HG03045 (cell line): Measurements from ENCODE around the gene LYPD4.
"Not testable (repeated sequence)": the region's sequence is repeated elsewhere in the genome, so short reads cannot be mapped to it uniquely, and the experiment has no call there.

Experiments used
- ATAC-seq: cut with Tn5 transposase; IDR thresholded peaks from one replicate; pipeline ENCODE4 v1.9.1; 2021; ENCODE audit warnings: mild to moderate bottlenecking, moderate library complexity; ENCODE audit not compliant: unreplicated experiment

LYPD4 gene

DNA sequence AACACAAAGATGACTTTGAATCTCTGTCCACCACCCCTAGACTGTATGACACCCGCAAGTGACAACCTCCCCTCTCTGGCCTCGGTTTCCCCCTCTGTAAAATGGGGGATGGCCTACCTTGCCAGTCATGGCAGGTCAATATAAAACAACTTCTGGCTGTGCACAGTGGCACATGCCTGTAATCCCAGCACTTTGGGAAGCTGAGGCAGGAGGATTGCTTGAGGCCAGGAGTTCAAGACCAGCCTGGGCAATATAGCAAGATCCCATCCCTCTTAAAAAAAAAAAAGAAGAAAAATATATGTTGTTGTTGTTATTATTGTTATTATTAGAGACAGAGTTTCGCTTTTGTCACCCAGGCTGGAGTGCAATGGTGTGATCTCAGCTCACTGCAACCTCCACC lies 31.5 kb upstream of the LYPD4 start:
- ATAC-seq: not testable (repeated sequence)

DNA sequence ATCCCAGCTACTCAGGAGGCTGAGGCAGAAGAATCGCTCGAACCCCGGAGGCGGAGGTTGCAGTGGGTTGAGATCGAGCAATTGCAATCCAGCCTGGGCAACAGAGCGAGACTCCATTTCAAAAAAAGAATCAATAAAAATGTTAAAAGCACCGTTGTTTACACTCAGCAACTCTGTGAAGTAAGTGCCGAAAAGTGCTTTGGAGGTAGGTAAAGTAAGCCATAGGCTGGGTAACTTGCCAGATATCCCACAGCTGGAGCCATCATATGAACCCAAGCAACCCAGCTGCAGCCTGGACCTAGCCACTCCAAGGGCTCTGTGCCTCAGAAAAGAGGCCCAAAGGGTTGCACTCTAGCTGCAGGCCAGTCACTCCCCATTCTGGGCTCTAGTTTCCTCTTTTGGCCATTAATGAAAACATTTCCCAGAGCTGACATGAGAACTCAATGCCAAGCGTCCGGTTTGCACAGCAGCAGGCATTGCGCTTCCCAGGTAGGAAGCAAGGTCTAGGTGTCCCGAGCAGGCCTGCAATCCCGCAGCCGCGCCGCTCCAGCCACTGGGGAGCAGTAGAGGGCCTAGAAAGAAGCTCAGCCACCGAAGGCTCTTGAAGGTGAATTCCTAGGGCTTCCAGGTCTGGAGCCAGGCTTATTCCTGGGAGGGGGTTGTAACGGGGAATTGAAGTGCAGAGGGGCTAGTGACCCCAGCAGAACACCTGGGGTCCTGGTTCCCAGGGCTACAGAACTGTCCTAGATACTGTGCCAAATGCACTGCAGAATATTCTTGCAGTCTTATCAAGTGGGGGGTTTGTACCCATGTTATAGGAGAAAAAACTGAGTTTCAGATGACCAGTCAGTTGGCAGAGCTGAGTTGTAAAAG lies 28.5 kb upstream of the LYPD4 start:
- no peak for ATAC-seq

DNA sequence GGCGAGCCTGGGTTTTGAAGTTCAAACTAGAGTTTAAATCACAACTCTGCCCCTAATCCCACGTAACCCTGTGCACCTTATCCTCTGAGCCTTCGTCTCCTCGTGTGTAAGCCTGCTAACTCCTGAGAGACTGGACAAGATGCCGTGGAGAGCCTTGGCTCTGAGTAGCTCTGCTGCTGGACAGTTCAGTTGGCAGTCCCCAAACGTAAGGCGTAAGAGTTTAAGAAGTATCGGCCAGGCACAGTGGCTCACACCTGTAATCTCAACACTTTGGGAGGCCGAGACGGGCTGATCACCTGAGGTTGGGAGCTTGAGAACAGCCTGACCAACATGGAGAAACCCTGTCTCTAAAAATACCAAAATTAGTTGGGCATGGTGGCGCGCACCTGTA lies 27.9 kb upstream of the LYPD4 start:
- no peak for ATAC-seq

DNA sequence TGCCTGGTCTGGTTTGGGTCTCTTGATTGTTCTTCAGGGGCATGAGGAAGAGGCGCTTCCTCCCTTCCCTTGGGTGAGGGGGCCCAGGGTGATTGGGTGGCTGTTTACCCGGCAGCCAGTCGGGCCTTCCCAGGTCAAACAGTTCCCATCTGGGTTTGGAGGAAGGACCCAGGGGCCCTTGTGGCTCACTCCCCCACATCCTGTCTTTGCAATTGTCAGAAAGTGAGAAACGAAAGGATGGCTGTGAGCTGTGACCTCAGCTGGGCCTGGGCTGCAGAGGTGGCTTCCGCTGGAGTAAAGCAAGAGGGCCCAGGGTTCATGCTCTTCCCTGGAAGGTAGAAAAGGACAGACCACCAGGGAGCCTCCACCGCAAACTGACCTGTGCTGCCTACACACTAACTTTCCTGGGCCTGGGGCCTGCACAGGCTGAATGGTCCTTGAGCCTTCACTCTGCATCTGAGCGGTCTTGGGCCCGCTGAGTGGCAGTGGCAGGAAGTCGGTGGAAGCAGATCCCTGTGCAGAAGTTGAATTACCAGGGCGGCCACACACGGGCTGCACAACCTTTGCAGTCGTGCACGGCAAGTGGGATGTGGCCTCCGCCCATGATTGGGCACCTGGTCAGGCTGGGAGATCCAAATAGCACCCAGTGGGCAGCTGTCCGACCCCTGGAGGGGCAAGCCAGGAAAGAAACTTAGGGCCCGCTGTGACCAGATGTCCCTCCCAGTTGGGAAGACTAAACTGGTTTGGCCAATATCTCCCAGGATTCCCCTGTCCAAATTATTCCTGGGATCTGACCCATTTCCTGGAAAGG lies 27.3 kb upstream of the LYPD4 start:
- peak; percentile 56 for ATAC-seq

- no peak for ATAC-seq
Observed at GRCh38 chr19:41870401-41870873, 26.0 kb upstream of the LYPD4 start.

DNA sequence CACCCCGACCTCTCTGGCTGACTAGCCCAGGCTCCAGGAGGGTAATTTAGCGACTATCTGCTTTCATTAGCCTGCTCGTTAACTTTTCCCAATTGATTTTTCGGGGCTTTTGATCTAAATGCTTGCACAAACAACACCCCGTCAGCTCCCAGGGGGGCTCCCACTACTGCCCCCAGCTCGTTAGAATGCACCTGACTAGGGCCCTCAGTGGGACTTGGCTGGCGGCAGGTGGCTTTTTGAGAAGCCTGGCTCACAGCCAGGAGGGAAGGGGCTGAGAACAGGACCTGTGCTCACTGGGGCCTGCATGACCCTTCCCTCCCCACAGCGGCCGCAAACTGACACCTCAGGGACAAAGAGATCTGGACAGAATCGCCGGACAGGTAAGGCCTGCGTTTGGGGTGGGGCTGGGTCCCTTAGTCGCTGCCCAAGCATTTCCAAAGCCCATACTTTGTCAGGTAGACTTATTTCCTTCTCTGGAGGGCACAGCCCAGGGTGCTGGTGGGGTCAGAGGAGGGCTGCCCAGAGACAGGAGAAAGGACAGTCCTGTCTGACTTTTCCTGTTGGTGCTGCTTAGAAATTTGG lies 25.0 kb upstream of the LYPD4 start:
- ATAC-seq: no peak

- no peak for ATAC-seq
Observed at GRCh38 chr19:41868989-41869300, 24.5 kb upstream of the LYPD4 start.

GRCh38 chr19:41868120-41868988 lies 23.9 kb upstream of the LYPD4 start:
- no peak for ATAC-seq

DNA sequence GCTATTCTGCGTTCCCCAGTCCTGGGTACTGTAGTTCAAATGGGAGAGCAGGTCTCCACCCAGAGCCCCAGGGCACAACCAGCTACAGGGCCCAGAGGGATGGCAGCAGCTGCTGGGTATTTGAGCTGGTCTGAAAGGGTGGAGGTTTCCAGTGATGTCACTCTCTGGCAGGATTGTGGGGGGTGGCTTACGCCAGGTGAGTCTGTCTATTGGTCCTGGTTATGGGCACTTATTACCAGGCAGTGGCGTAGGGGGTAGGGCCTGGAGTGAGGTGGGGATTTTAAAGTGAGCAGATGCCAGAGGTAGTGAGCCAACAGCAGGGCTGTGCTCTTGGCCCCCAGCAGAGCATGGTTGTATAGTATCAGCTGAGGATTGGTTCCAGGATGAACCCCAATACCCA lies 21.8 kb upstream of the LYPD4 start:
- ATAC-seq: no peak

DNA sequence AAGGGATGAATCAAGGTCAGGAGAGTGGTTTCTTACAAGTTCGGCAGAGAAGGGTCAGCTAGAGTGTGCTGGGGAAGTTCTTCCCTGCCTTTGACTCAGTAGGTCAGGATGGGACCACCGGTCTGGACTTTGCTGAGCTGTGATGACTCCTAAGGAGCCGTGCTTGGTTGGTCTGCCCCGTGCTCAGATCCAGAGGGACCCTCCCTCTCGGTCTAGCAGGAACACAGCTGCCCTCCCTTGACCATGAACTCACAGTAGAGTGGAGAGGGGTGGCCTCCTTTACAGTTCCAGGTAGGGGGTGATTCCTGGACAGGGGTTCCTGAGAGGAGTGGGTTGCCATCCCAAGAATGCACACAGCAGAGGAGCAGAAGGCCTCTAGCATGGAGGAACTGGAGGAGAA lies 19.9 kb upstream of the LYPD4 start:
- no peak for ATAC-seq

DNA sequence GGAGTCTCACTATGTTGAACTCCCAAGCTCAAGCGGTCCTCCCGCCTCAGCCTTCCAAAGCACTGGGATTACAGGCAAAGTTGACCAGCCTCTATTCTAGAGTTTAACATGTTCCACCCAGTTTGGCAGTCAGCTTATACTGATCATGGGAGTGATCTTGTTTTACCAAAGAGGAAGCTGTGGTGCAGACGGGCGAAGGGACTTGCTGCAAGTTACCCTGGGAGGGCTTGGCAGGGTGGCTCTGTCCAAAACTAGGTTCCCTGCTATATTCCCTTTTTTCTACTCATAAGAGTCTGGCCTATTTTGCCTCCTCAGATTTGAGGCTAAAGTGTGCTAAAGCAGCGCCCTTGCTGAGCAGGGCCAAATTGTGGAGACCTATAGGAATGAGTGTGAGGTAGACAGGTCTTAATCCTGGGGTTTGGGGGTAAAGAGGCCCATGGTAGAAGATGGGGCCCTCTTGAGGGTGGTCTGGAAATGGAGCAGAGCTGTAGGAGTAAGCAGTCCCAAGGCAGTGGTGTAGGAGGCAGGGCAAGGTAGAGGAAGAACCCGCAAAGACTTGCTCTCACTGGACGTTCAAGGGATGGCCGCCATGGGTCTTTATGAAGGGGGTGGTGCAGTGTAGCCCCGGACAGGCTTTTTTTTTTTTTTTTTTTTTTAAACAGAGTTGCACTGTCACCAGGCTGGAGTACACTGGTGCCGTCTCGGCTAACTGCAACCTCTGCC lies 18.9 kb upstream of the LYPD4 start:
- ATAC-seq: no peak

GRCh38 chr19:41862445-41862986 lies 18.0 kb upstream of the LYPD4 start:
- no peak for ATAC-seq

DNA sequence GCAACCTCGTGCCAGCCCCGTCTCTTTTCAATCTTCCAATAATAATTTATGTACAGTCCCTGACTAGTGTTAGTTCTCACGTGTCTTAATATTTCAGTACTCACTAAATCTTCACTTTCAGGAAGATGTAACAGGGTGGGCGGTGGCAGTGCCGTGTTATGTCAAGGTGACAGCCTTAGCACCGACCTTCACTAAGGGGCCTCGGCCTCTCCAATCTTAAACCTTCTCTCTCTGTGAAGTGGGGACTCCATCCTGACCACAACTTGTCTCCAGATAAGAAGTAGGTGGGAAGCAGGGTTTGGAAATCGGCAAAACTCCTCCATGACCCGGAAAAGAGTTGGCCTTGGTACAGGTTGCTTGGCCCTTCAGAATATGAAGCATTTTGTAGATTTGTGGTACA lies 17.4 kb upstream of the LYPD4 start:
- ATAC-seq: no peak

DNA sequence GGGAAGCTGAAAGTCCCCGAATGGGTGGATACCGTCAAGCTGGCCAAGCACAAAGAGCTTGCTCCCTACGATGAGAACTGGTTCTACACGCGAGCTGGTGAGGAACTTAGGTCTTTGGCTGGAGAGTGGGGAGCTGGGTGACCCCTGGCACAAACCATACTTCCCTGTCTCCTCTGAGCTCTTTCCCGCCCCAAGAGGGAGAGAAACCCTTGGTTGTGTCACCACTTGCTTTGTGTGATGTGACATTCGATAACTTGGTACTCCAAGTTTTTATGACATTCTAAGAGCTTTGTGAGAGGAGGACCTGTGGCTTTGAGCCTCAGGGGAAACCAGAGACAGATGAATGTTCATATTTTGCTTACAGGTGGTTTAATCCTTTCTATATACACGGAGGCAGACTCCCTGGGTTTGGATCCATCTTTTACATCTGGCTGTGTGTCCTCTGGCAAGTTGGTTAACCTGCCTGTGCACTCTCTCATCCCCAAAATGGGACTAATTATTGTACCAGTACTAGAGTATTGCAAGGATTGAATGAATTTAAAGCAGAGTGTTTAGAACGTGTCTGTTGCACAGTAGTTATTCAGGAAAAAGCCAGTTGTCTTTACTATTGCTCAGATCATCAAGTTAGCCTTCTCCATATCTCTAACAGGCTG lies 16.8 kb upstream of the LYPD4 start:
- no peak for ATAC-seq

DNA sequence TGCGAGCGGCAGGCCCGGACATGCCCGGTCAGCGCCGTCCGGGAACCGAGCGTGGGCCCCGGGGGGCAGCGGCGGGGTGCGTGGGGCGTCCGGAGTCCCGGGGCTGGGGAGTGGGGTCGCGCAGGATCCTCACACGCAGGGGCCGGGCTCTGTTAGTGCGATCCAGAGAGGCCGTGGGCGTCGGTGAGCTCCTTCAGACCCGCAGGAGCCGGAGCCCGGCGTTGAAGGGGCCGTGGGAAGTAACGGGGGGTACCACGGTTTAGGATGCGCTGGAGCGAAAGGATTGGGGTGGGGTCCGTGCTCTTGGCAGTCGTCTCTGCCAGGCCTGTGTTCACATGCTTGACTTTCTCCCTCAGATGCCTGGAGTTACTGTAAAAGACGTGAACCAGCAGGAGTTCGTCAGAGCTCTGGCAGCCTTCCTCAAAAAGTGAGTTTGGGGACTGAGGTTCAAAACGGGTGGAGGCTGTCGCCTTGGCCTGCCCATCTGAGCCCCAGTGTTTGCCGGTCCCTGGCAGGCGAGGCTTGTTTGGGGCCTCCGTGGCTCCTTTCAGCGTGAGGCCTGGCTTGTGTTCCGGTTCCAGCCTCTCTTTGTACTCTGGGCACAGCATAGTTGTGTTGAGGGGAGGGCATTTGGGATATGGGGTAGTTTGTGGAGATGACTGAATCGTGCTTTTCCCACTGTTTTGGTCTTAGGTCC lies 16.1 kb upstream of the LYPD4 start:
- peak; percentile 3 for ATAC-seq

GRCh38 chr19:41859618-41860418 lies 15.3 kb upstream of the LYPD4 start, which contains the start of gene RPS19:
TSS of gene RPS19 (plus strand) at chr19:41860255. CDS start at chr19:41860775, 520 bp downstream.
- ATAC-seq: peak; percentile 73

- ATAC-seq: no peak
Observed at GRCh38 chr19:41859213-41859617, 14.7 kb upstream of the LYPD4 start.

DNA sequence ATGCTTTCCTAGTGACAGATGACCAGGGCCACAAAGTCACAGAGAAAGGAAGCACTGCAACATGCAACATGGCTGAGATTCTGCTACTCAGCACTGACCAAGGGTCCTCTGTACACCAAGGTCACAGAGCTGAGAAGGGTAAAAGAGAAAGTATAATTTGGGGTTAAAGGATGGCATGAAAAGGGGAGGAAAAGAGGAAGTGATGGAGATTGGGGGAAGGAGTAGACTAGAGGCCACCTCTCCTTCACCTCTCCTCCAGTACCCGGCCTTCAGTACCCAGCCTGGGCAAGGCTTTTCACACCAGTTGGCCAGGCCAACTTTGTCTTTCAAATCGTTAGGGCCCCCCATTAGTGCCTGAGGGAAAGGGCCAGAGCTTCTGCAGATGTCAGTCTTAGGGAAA lies 9.3 kb upstream of the LYPD4 start:
- ATAC-seq: no peak
